D721Med (cell line): ENCODE data around the gene CCDC8.

Experiments used
- DNase-seq: peaks from one replicate; pipeline ENCODE4 v3.0.0; 2011; ENCODE audit warnings: low spot score; ENCODE audit not compliant: insufficient read length
- FAIRE-seq: peaks from 2 replicates; lab custom pipeline; 2011; peaks lifted over from hg19 to GRCh38; lab: Jason Lieb, UNC
- CTCF ChIP-seq: IDR thresholded peaks from 2 replicates; pipeline ENCODE4 v1.5.1; 2012; ENCODE audit warnings: mild to moderate bottlenecking, control low read depth; ENCODE audit not compliant: insufficient read depth; ENCODE audit errors: missing control alignments

CCDC8 gene

GRCh38 chr19:46391296-46392251 is 21.8 kb downstream of the CCDC8 start:
- FAIRE-seq = no peak

GRCh38 chr19:46390866-46391265 is 22.5 kb downstream of the CCDC8 start:
- no peak for FAIRE-seq
- DNase-seq = no peak
- no peak for TF ChIP-seq CTCF

More at GRCh38 chr19:46391296-46392251, 21.8 kb downstream of the CCDC8 start:
- DNase-seq = no peak
- no peak for TF ChIP-seq CTCF

- FAIRE-seq = no peak
- no peak for DNase-seq
- no peak for TF ChIP-seq CTCF
Measured at GRCh38 chr19:46390121-46390858, 23.1 kb downstream of the CCDC8 start.

GRCh38 chr19:46388311-46389095 is 24.9 kb downstream of the CCDC8 start:
- DNase-seq (no peak), FAIRE-seq (no peak)
- no peak for TF ChIP-seq CTCF

GRCh38 chr19:46387713-46388130 is 25.6 kb downstream of the CCDC8 start:
- FAIRE-seq = no peak
- DNase-seq = no peak
- TF ChIP-seq CTCF = no peak

- FAIRE-seq = no peak
- no peak for TF ChIP-seq CTCF
- DNase-seq = no peak
Measured at GRCh38 chr19:46386996-46387712, 26.2 kb downstream of the CCDC8 start.
